ENCODE data around the gene SHC4.
A peak's percentile ranks its signal among the peaks of the same experiment; 100 is the strongest.

The SHC4 gene

DNA sequence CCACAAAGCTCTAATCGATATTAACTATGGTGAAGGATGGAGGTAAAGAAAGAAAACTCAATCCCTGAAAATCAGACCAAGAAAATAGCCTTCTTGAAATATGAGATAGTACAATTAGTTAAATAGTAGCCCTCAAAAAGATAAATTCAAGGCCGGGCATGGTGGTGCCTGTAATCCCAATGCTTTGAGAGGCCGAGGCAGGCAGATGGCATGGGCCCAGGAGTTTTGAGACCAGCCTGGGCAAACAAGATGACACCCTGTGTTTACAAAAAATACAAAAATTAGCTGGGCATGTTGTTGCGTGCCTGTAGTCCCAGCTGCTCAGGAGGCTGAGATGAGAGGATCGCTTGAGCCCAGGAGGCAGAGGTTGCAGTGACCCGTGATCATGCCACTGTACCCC lies 121.2 kb downstream of the SHC4 start:
- no peak for DNase-seq (ENCODE audit: low spot score)

DNA sequence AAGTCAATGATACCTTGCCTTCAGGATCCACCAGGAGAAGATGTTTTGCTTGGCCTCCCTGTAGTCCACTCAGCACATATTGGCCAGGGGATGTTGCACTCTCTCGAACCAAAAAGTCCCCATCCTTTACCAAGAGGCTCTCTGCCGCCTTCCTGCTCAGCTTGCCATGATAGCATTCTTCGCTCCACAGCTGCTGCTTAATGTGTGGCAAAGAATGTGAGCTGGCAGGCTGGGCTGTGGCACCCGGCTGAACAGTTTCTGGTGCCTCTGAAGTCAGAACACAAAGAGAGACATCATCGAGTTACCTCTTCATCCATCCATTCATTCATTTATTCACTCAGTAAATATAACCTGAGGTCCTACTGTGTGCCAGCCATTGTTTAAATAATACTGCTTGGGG lies 129.0 kb downstream of the SHC4 start:
- no peak for DNase-seq (ENCODE audit: low spot score)

DNA sequence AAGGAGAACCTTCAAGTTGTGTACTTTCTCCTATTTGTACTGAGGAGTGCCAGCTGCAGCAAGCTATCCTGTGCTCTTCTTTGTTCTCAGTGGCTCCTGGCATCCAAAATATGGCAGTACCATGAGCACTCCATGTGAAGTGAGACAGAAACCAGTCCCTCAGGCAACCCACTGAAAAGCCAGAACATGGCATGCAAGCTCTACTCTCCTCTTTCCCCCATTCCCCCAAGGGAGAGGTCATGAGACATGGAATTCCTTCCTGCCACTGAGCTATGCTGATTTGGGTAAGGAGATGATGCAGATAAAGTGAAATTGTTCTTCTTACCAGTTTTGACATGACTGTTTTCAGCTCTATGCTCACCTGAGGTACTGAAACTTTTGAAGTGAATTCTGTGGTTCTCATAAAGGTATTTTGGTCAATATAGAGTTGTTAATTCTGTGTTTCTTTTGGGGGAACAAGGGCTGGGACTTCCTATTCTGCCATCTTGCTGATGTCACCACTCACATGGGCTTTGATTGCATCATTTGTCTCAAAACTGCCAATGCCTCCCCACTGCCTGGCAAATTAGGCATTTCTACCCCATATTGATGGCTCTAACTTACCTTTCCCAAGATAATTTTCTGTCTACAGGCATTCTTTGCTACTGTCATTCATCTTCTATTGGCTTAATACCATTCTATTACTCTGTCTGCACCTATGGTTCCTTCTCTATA lies 130.0 kb downstream of the SHC4 start:
- DNase-seq (ENCODE audit: low spot score) = no peak

- no peak for DNase-seq (ENCODE audit: low spot score)
These were observed 131.1 kb downstream of the SHC4 start for GRCh38 chr15:48832648-48833047.

GRCh38 chr15:48828906-48829305 lies 134.8 kb downstream of the SHC4 start:
- DNase-seq (ENCODE audit: low spot score) = no peak

GRCh38 chr15:48828471-48828870 lies 135.2 kb downstream of the SHC4 start:
- no peak for DNase-seq (ENCODE audit: low spot score)

DNA sequence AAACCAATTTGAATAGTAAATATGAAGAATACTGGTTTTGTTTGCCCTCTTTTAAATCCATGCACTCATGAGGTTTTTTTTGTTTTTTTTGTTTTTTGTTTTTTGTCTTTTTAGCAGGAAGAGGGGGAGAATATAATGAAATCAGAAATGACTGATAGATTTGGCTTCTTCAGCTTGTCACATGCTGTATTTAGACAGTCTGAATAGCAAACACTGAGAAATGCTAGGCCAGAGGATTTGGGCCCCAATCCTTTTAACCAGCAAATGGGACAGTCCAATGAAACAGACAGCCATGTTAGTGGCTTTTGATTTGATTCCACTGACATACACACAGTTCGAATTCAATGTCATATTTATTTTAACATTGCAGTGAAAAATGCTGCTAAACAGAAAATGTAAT lies 138.6 kb downstream of the SHC4 start:
- DNase-seq (ENCODE audit: low spot score) = peak; percentile 63

- no peak for DNase-seq (ENCODE audit: low spot score)
These were observed 140.0 kb downstream of the SHC4 start for GRCh38 chr15:48823706-48824105.

- no peak for DNase-seq (ENCODE audit: low spot score)
These were observed 140.5 kb downstream of the SHC4 start for GRCh38 chr15:48823237-48823636.

- no peak for DNase-seq (ENCODE audit: low spot score)
These were observed 149.4 kb downstream of the SHC4 start for GRCh38 chr15:48814286-48814685.

GRCh38 chr15:48811325-48811958 lies 152.3 kb downstream of the SHC4 start:
- no peak for DNase-seq (ENCODE audit: low spot score)

DNA sequence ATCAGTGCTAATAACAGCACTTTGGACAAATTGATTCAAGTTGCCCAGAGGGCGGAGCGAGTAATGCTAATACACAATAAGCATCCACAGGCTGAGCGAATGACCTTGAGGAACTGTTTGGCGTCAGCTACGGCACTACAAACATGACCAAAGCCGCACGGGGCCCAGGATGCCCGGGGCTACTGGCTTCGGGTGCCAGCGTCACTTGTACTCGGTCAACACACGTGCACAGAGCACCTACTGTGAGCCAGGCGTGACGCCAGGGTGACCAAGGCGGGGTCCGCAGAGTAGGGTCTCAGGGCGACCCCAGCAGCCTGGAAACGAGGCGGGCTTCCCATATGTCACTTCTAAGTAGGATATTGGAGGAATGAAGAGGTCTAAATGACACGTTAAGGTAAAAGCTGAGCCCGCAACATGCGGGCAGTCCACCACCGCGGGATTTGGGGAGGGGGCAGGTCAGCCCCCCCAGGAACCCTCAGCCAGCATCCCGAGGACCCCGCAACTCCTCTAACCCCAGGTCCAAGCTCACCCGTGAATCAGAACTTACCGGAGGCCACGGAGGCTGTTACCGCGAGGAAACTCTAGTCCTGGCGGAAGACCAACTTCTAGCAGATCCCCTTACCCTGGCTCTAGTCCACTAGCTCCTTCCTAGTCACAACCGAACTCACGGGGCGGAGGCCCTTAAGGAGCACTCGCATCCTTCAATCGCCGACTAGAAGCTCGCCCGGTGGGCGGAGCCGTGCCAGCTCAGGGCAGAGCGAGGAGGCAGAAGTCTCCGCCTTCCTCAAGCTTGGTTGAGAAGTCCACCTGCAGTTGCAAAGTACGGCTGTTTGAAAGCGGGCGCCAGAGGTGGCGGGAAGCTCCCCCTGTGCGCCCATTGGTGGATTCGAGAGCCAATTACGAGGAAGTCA lies 153.1 kb downstream of the SHC4 start, which contains the start of gene CEP152:
Gene CEP152, minus strand, starts transcription at position 656 of the 911 bp plus-strand sequence. CDS start 5,420 bp downstream, outside the sequence.
- DNase-seq (ENCODE audit: low spot score) = peak; percentile 95

DNA sequence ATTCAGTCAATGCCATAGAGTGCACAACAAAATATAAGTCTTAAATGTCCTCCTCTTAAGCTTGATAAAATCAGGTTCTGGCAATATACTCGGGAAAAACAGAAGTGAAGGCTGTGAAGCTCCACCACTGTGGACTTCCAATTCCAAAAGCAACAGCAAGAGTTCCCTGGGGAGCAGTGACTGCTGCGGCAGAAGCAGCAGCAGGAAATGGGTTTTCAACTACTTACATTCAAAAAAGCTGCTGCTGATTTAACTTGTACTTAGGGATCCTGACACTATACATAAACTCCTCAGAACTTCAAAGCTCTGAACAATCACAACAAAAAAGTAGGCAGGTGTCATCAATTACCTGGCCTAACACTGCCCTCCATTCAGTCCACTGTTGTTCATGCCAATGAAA lies 157.6 kb downstream of the SHC4 start:
- DNase-seq (ENCODE audit: low spot score) = no peak

GRCh38 chr15:48805591-48805990 lies 158.1 kb downstream of the SHC4 start:
- DNase-seq (ENCODE audit: low spot score) = no peak

DNA sequence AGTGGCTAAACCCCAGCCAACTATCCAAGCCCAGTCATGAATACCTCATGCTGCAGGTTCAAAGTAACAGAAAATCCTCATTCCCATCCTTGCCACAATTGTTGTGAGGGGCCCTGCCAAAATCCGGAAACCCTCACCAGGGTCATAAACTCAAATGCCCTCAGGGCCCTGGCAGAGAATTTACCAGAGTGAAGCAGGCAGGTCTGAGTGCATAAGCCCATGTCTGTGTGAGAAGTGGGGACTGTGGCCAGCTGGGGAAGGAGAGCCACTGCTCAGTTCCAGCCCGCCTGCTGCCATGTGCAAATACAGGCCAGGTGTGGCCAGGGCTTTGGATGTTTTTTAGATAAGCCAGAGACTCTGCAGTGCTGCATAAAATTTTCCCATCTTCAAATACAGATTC lies 159.8 kb downstream of the SHC4 start:
- no peak for DNase-seq (ENCODE audit: low spot score)

GRCh38 chr15:48802867-48803266 lies 160.9 kb downstream of the SHC4 start:
- no peak for DNase-seq (ENCODE audit: low spot score)

GRCh38 chr15:48802257-48802656 lies 161.5 kb downstream of the SHC4 start:
- DNase-seq (ENCODE audit: low spot score) = no peak

DNA sequence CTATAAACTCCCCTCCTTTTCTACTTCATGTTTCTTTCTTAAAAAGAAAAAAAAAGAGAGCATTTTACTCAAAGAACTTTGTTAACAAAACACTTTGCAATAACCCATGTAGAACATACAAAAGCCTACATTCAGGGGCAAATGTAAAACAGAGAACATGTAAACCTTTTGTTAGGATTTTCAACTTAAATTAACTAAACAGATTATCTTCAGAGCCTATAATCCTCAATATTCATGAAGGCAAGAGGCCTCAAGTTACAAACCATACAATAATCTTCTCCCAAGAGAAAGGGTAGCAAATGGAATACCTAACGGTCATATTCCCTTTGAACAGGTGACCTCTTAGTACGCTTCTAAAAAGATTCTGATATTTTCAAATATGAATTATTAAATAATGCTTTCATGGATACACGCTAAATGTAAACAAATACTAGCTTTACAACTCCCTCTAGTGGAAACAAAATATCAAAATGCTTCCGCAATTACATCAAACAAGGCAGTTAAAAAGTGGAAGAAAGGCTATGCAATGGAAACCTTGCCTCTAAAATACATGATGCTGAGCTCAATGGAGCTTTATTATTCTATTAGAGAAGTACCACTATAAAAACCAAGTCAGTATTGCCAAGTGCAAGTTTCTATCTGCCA lies 162.8 kb downstream of the SHC4 start:
- DNase-seq (ENCODE audit: low spot score) = peak; percentile 57

DNA sequence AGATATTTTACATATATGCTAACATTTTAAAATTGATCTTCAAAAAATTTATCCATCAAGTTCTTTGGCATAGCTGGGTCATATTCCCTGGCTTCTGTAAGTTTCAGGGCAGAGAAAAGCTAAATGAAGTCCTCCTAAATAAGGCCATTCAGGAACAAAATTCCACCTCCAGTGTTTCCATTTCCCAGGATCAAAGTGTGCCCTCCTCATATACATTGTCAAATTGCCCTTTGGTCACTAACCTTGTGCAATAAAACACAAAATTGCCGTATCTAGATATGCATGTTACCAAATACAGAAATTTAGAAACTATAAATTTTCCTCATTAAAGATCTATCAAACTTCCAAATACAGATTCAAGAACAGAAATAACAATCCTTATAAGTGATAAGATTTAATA lies 163.5 kb downstream of the SHC4 start:
- no peak for DNase-seq (ENCODE audit: low spot score)

- no peak for DNase-seq (ENCODE audit: low spot score)
These were observed 165.4 kb downstream of the SHC4 start for GRCh38 chr15:48798319-48798718.

DNA sequence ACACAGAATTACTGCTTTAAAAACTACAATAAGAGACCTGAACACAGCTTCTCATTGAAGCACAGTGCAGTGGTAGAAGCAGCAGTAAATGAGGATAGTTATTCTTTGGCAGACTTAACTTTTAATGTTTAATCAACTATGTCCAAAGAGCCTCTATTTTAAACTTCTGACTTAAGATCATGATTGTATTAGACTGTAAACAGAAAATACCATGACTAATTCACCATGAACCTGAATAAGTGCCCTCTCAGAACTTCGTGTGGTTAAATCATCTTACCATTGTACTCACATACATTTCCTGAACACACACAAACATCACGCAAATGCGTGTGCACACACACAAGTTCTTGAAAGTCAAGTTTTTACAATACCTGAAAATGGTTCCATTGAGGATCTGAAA lies 166.8 kb downstream of the SHC4 start:
- DNase-seq (ENCODE audit: low spot score) = no peak

GRCh38 chr15:48796521-48796920 lies 167.2 kb downstream of the SHC4 start:
- DNase-seq (ENCODE audit: low spot score) = no peak
